K562 (cell line): ENCODE measurements around the gene XKR7. TPM values are rescaled to one million over a fixed set of nuclear protein-coding genes. Genes with fewer than 3 reads are reported as not detected.

ENCODE experiments used
- ELF1 ChIP-seq: fragments of 200-800 bp; sonication (Bioruptor generic); IDR thresholded peaks from 2 replicates; pipeline ENCODE4 v1.6.1; 2016; ENCODE audit warnings: missing genetic modification characterization, missing compliant biosample characterization
- ESRRA ChIP-seq: fragments of 450-650 bp; IDR thresholded peaks from 2 replicates; pipeline ENCODE4 v1.6.1; 2014; ENCODE audit warnings: low read depth, mild to moderate bottlenecking, moderate library complexity, borderline replicate concordance
- EZH2 ChIP-seq: IDR thresholded peaks from 2 replicates; pipeline ENCODE4 v1.6.1; 2012; ENCODE audit warnings: low read depth, mild to moderate bottlenecking, inconsistent platforms, low read length, borderline replicate concordance
- L3MBTL2 ChIP-seq: fragments of 450-650 bp; IDR thresholded peaks from 2 replicates; pipeline ENCODE4 v1.6.1; 2016; ENCODE audit warnings: mild to moderate bottlenecking, moderate library complexity
- MEF2A ChIP-seq: IDR thresholded peaks from 2 replicates; pipeline ENCODE4 v1.6.1; 2011; ENCODE audit warnings: low read depth, mild to moderate bottlenecking, low read length, moderate library complexity; ENCODE audit not compliant: control insufficient read depth
- MGA ChIP-seq: fragments of 450-650 bp; IDR thresholded peaks from 2 replicates; pipeline ENCODE4 v1.6.1; 2016; ENCODE audit warnings: mild to moderate bottlenecking, moderate library complexity
- POLR2H ChIP-seq: IDR thresholded peaks from 2 replicates; pipeline ENCODE4 v1.6.1; 2016; ENCODE audit warnings: missing genetic modification characterization, low read depth, mild to moderate bottlenecking, control low read depth, missing compliant biosample characterization, moderate library complexity
- SAFB2 ChIP-seq: fragments of 200-400 bp; formaldehyde crosslinking; IDR thresholded peaks from 2 replicates; pipeline ENCODE4 v1.6.1; 2018; ENCODE audit warnings: borderline replicate concordance, low read length, low read depth, moderate library complexity; ENCODE audit not compliant: severe bottlenecking
- SPI1 ChIP-seq: IDR thresholded peaks from 2 replicates; pipeline ENCODE4 v1.6.1; 2011; ENCODE audit warnings: low read depth, low read length, control low read depth, borderline replicate concordance
- ZNF436 ChIP-seq: fragments of 250-450, 450-650 bp; sonication (Bioruptor Pico); formaldehyde crosslinking; IDR thresholded peaks from 2 replicates; pipeline ENCODE4 v1.7.0; 2020; ENCODE audit warnings: mild to moderate bottlenecking
- ZNF644 ChIP-seq: fragments of 200-800 bp; sonication (Bioruptor generic); IDR thresholded peaks from 2 replicates; pipeline ENCODE4 v1.6.1; 2016; ENCODE audit warnings: low read depth, missing genetic modification characterization, missing compliant biosample characterization
- polyA plus RNA-seq, 8 experiments: library from polyadenylated mRNA; depleted of rRNA in 4 of 8; stranded (reverse) in 5 of 8; unstranded in 3 of 8; fragments of >200 nt; fragmentation: Nextera tagmentation in 2 of 8; fragmentation: Illumina TruSeq in 1 of 8; extraction: Ambion mirVana in 2 of 8; extraction: Trizol in 1 of 8; gene quantifications; 2 replicates each; pipeline versions ENCODE4 v1.2.1 to v1.2.3, GENCODE V29; 2011 to 2014; ENCODE audit warnings: inconsistent platforms in 1 of 8, missing spikeins in 1 of 8
- total RNA-seq, 7 experiments: library from RNA; depleted of rRNA in 6 of 7; stranded (reverse); fragments of >200 nt in 6 of 7; fragmentation: Illumina TruSeq in 2 of 7; extraction: Trizol in 2 of 7; gene quantifications; 2 replicates each; pipeline versions ENCODE4 v1.2.1 to v1.2.3, GENCODE V29; 2011 to 2021; ENCODE audit warnings: low replicate concordance in 1 of 7

Gene XKR7
- total and polyA plus RNA-seq, 9 of the 15 experiments (the other 6 are each of a cell fraction or from before 2014, with no cell fraction given) = 0.02 TPM; not detected in 8

GRCh38 chr20:32019563-32020463 is 51.9 kb downstream of the XKR7 start (continued):
- TF ChIP-seq MGA (peak; percentile 45), ZNF644 (tag) (no peak), ESRRA (peak; percentile 51; the same call in 1 of the 2 replicates), EZH2 (peak; percentile 46; the same call in 1 of the 2 replicates), ELF1 (tag) (no peak), L3MBTL2 (peak; percentile 41; the same call in 1 of the 2 replicates), SAFB2 (no peak), MEF2A (no peak), POLR2H (tag) (no peak), ZNF436 (CRISPR knock-in tag) (no peak), SPI1 (0 out of 2 replicates have a peak, but pooled peaks have one; percentile 4)
- TF ChIP-seq, all 486 proteins: peak for 5
